HL-60/S4 treated with retinoic acid at 250 ng/mL for 4 days and 3 days (cell line): ENCODE results near the gene IMPA2.
"Not testable (repeated sequence)": the region's sequence is repeated elsewhere in the genome, so short reads cannot be mapped to it uniquely, and the experiment has no call there.

ENCODE experiments used
- in situ Hi-C: fragments of 300-500 bp; cut with MboI; formaldehyde crosslinking; loops from 2 replicates; pipeline ENCODE4 v1.7.0; 2022; ENCODE audit warnings: low sequenced_read_pairs

Gene IMPA2

GRCh38 chr18:12064086-12064763 is 82.9 kb downstream of the IMPA2 start:
- in situ Hi-C loops: no loop called here

- in situ Hi-C loops: no loop called here
Measured at GRCh38 chr18:12065397-12065796, 84.1 kb downstream of the IMPA2 start.

GRCh38 chr18:12066910-12067511 is 85.7 kb downstream of the IMPA2 start:
- in situ Hi-C loops: no loop called here

- in situ Hi-C loops: no loop called here
Measured at GRCh38 chr18:12067671-12068070, 86.4 kb downstream of the IMPA2 start.

GRCh38 chr18:12068316-12068949 is 87.1 kb downstream of the IMPA2 start:
- in situ Hi-C loops: not testable (repeated sequence)

- in situ Hi-C loops: no loop called here
Measured at GRCh38 chr18:12068950-12069320, 87.6 kb downstream of the IMPA2 start.

GRCh38 chr18:12071066-12071465 is 89.8 kb downstream of the IMPA2 start:
- in situ Hi-C loops: not testable (repeated sequence)

- in situ Hi-C loops: no loop called here
Measured at GRCh38 chr18:12072996-12073395, 91.7 kb downstream of the IMPA2 start.

- in situ Hi-C loops: no loop called here
Measured at GRCh38 chr18:12074736-12075135, 93.4 kb downstream of the IMPA2 start.

- in situ Hi-C loops: no loop called here
Measured at GRCh38 chr18:12076424-12077140, 95.3 kb downstream of the IMPA2 start.

- in situ Hi-C loops: not testable (repeated sequence)
Measured at GRCh38 chr18:12077994-12078393, 96.7 kb downstream of the IMPA2 start.

- in situ Hi-C loops: no loop called here
Measured at GRCh38 chr18:12079491-12080237, 98.4 kb downstream of the IMPA2 start.
